Heart right ventricle (tissue), 16 donors: ENCODE results near the gene LCP1. TPM values are rescaled to one million over a fixed set of nuclear protein-coding genes. Genes with fewer than 3 reads are reported as not detected.

Source experiments
- ATAC-seq, 8 donors: fragments of 200-7000 bp; cut with Tn5 transposase; one replicate each; pipeline ENCODE4 v1.9.1; 2020; ENCODE audit warnings: mild to moderate bottlenecking in 8 of 8, moderate library complexity in 8 of 8, moderate number of reproducible peaks in 1 of 8
- DNase-seq, 2 donors: peaks; one replicate each; pipeline ENCODE4 v3.0.0-alpha.2; 2020
- H3K27ac ChIP-seq, 10 donors: fragments of 200-600 bp; sonication (generic) in 2 of 10; one replicate each; pipeline versions ENCODE4 v1.5.0 to v1.8.0; 2020 to 2022; ENCODE audit warnings: mild to moderate bottlenecking in 3 of 10
- H3K27me3 ChIP-seq, 7 donors: fragments of 200-600 bp; one replicate each; pipeline ENCODE4 v1.8.0; 2021 to 2022; ENCODE audit warnings: mild to moderate bottlenecking in 2 of 7
- H3K36me3 ChIP-seq, 9 donors: fragments of 200-600 bp; sonication (generic) in 1 of 9; one replicate each; pipeline versions ENCODE4 v1.5.0 to v1.8.0; 2020 to 2022; ENCODE audit warnings: mild to moderate bottlenecking in 2 of 9
- H3K4me1 ChIP-seq, 9 donors: fragments of 200-600 bp; sonication (generic) in 1 of 9; one replicate each; pipeline versions ENCODE4 v1.5.0 to v1.8.0; 2020 to 2022; ENCODE audit warnings: mild to moderate bottlenecking in 4 of 9
- H3K4me3 ChIP-seq, 10 donors: fragments of 200-600 bp; sonication (generic) in 2 of 10; one replicate each; pipeline versions ENCODE4 v1.5.0 to v1.8.0; 2020 to 2022; ENCODE audit warnings: mild to moderate bottlenecking in 7 of 10, moderate library complexity in 2 of 10
- H3K9me3 ChIP-seq, 11 donors: fragments of 200-600 bp in 10 of 11; sonication (generic) in 2 of 11; one replicate each; pipeline versions ENCODE4 v1.5.0 to v1.8.0; 2013 to 2022; ENCODE audit warnings: mild to moderate bottlenecking in 2 of 11, control low read depth in 1 of 11, moderate library complexity in 1 of 11
- WGBS, 2 donors: extraction: QIAGEN DNeasy Blood & Tissue Kit; methylation state at CpG; one replicate each; pipeline ENCODE4 v1.1.7; 2013; ENCODE audit warnings: inconsistent platforms in 1 of 2; 5-methylcytosine and 5-hydroxymethylcytosine counted together
- intact Hi-C, 10 donors: fragments of 100-400 bp; cut with DNase I; formaldehyde crosslinking; loops; one replicate each; pipeline versions ENCODE4 v1.11.1 to v1.14.2; 2022
- polyA plus RNA-seq, 2 donors: library from polyadenylated mRNA; stranded (reverse); fragments of 200-250 nt; gene quantifications; one replicate each; pipeline ENCODE4 v1.2.3, GENCODE V29; 2013
- total RNA-seq, 10 donors: library from RNA; stranded (reverse); fragmentation: NEBNext Ultra II Directional in 3 of 10; extraction: Animal tissue kit (Norgen Biotek cat#: 25700) in 3 of 10; gene quantifications; one replicate each; pipeline versions ENCODE4 v1.2.1 to v1.2.4, GENCODE V29; 2021 to 2023
- TF ChIP-seq, protein P1 (sequence below), 9 donors: fragments of 200-600 bp; sonication (generic) in 2 of 9; IDR thresholded peaks; one replicate each; pipeline versions ENCODE4 v1.5.0 to v1.8.0; 2021 to 2022; ENCODE audit warnings: antibody characterized with exemption in 9 of 9, mild to moderate bottlenecking in 5 of 9, moderate library complexity in 1 of 9
- donor health status: Arrhythmogenic right ventricular cardiomyopathy.
- donor health status: ischemic (EF 13 %, LVEDD 7.1; RV severe dilation, severe dysfunction).
- donor health status: healthy with polysubstance abuse.
- donor health status: DM: no; HTN: yes; CAD: no.
- donor health status: DM: no; HTN: no; CAD: no.
- donor health status: ischemic (EF 25% LVEDD 6.9; RV normal size, moderate dysfunction).
- donor health status: ischemic (EF 25% LVEDD 5.7; RV mildly dilated, moderate dysfunction).
- donor health status: healthy.
- donor health status: DM: yes; HTN: yes; CAD: no.
- donor health status: Ischemic cardiomyopathy.
- donor health status: ischemic (EF 35%, LVEDD 5.7; RV mildly dilated, moderate dysfunction).
- donor health status: nonischemic (EF 11% LVEDD 7.7; RV severe dilation, severe dysfunction).
- donor health status: DM: yes; HTN: yes; CAD: no.
- donor health status: PGD.
- donor health status: ischemic (EF 29% LVEDD 5.4; RV normal size, mild dysfunction).
- donor health status: nonischemic (EF 23%, LVEDD 6.1; RV moderate dilation, normal function).

LCP1 gene
- total and polyA plus RNA-seq, 12 donors: 3.2 to 127 (median 8.6) TPM

DNA sequence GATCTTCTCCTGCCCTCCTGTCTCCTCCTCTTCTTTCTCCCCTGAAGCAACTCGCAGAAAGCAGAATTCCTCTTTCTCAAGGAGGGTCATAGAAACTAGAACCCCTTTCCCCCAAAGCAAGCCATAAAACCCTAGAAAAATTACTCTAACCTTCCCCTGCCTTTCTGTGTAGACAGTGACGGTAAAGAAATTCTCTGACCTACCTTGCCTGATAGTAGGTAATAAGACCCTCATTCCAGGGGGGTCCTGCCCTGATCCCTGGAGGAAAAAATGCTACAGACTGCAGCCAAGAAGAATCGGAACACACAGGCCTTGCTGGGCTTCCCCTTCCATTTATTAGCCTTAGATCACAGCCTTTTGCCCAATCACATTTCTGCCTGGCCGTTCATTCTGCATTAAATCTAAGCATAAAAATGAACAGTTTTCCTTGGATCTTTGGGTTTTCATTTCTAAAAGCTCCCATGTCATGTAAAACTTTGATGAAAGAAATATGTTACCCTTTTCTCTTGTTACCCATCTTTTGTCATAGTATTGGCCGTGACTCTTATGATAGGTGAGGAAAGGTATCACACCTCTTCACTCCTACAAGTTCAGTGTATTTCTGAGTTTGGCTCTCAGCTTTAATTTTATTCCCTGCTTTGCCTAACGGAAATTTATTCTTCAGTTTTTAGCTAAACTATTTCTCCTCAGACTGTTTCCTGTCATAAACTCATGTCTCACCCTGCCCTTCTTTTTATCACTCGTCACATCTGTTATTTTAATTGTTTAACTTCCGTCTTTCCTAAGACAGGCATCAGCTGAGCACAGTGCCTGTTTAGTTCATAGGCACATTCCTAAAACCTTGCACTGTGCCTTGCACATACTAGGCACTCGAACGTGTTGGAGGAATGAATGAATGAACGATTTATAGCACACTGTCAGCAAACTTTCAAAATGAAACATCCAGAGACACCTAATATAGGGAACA, 56.7 kb downstream of the LCP1 start:
- H3K9me3 ChIP-seq: no peaks in the 10 kb centered on the region
- peaks cover 0 to 21% (median 0%) of the 10 kb centered on the region in 9 donors for H3K4me1 ChIP-seq
- intact Hi-C loops: loop anchor here in 7 of 10 donors (5.0 to 10.0 kb wide), 5 partner anchors 68 to 500 kb away; no protein-coding TSS in a partner anchor
- TF ChIP-seq, protein P1, sequence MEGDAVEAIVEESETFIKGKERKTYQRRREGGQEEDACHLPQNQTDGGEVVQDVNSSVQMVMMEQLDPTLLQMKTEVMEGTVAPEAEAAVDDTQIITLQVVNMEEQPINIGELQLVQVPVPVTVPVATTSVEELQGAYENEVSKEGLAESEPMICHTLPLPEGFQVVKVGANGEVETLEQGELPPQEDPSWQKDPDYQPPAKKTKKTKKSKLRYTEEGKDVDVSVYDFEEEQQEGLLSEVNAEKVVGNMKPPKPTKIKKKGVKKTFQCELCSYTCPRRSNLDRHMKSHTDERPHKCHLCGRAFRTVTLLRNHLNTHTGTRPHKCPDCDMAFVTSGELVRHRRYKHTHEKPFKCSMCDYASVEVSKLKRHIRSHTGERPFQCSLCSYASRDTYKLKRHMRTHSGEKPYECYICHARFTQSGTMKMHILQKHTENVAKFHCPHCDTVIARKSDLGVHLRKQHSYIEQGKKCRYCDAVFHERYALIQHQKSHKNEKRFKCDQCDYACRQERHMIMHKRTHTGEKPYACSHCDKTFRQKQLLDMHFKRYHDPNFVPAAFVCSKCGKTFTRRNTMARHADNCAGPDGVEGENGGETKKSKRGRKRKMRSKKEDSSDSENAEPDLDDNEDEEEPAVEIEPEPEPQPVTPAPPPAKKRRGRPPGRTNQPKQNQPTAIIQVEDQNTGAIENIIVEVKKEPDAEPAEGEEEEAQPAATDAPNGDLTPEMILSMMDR (IDR thresholded peaks at IDR 0.05): no peak
- H3K36me3 ChIP-seq: peaks cover 0 to 44% (median 0%) of the 10 kb centered on the region in 9 donors
- peaks cover 0 to 17% (median 4%) of the 10 kb centered on the region in 7 donors for H3K27me3 ChIP-seq
- DNase-seq (no peak), ATAC-seq (no peak)
- no peak overlapping the region for H3K27ac ChIP-seq
- 51 to 62% methylated on average over 11 of the region's 11 CpGs for WGBS, 2 donors
- no peak overlapping the region for H3K4me3 ChIP-seq

DNA sequence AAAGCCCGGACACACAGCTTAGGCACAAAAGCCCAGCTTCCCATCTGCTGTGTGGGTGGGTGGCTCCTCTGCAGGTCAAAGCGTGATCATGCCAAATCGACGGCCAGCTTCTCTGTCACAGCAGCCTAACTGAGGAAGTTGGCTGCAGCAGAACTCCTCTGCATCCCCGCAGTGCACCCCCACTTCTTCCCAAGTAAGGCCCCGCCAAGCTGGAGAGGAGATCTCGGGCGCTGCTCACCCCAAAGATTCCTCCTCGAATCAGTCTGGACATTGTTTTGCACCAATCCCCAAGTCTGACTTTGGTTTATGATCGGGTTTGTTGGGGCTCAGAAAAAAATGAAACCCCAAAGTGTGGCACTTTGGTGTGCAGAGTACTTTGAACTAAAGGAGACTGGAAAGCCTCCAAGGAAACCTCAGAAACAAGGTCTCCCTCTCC, 57.4 kb downstream of the LCP1 start:
- intact Hi-C loops: loop anchor here in 6 of 10 donors (5.0 to 10.0 kb wide), 4 partner anchors 67 to 500 kb away; no protein-coding TSS in a partner anchor
- peaks cover 0 to 22% (median 0%) of the 10 kb centered on the region in 9 donors for H3K4me1 ChIP-seq
- DNase-seq: no peak
- no peaks in the 10 kb centered on the region for H3K9me3 ChIP-seq
- H3K4me3 ChIP-seq: no peak overlapping the region
- 84 to 85% methylated on average over 10 of the region's 10 CpGs for WGBS, 2 donors
- peaks cover 0 to 11% (median 4%) of the 10 kb centered on the region in 7 donors for H3K27me3 ChIP-seq
- TF ChIP-seq, protein P1 (IDR thresholded peaks at IDR 0.05): no peak
- H3K27ac ChIP-seq: no peak overlapping the region
- H3K36me3 ChIP-seq: peaks cover 0 to 37% (median 0%) of the 10 kb centered on the region in 9 donors
- no peak for ATAC-seq

DNA sequence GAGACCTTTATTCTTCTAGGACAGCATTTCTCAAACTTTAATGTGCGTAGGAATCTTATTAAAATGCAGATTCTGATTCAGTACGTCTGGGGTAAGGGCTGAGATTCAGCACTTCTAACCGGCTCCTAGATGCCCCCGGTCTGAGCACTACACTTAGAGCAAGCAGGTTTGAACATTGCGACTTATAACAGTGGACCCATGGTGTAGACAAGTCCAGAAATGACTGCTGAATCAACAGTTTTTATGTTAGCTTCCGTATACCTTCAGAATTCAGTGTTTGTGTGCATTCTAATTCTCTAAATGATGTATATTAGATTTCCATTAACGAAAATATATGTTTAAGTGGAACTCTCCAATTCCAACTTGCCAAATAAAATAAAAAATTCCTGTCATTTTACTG, 59.7 kb downstream of the LCP1 start:
- DNase-seq (no peak), ATAC-seq (no peak)
- Histone ChIP-seq H3K27ac (no peak overlapping the region), H3K4me3 (no peak overlapping the region), H3K4me1 (peaks cover 0 to 22% (median 0%) of the 10 kb centered on the region in 9 donors), H3K36me3 (peaks cover 0 to 14% (median 0%) of the 10 kb centered on the region in 9 donors), H3K27me3 (peaks cover 0 to 3% (median 0%) of the 10 kb centered on the region in 7 donors), H3K9me3 (peaks cover 0 to 4% (median 0%) of the 10 kb centered on the region in 11 donors)
- 89 to 90% methylated on average over 7 of the region's 7 CpGs for WGBS, 2 donors
- TF ChIP-seq, protein P1 (IDR thresholded peaks at IDR 0.05): no peak
- intact Hi-C loops: loop anchor here in 6 of 10 donors (5.0 to 10.0 kb wide), 4 partner anchors 65 to 498 kb away; no protein-coding TSS in a partner anchor

DNA sequence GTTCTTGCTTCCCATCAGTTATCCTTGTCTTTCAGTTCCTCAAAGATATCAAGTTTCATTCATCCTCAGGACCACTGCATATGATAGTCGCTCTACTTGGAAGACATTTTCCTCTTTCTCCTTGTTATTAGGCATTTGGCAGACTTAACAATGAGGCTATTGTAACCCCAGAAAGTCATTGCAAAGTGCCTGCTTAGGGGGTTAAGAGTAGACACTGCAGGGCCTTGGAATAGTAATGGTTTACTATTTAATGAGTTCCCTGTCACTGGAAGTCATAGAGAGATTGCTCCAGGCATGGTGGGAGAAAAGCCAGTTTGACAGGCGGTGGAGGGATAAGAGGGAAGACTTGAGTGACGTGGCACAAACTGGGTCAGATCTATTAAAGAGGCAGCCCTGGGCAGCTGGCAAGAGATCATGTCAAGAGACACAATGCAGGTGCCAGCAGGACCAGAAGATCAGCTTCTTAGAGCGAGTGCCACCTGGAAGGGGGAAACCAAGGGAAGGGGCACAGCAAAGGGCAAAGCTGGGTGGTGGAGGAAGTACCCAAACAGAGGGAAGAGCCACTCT, 60.3 kb downstream of the LCP1 start:
- no peaks in the 10 kb centered on the region for H3K27me3 ChIP-seq
- WGBS, 2 donors: 54 to 66% methylated on average over 4 of the region's 4 CpGs
- intact Hi-C loops: loop anchor here in 6 of 10 donors (5.0 to 10.0 kb wide), 4 partner anchors 64 to 497 kb away; no protein-coding TSS in a partner anchor
- ATAC-seq (no peak), DNase-seq (no peak)
- no peak overlapping the region for H3K4me3 ChIP-seq
- no peak overlapping the region for H3K27ac ChIP-seq
- peaks cover 0 to 22% (median 0%) of the 10 kb centered on the region in 9 donors for H3K4me1 ChIP-seq
- H3K36me3 ChIP-seq: peaks cover 0 to 8% (median 0%) of the 10 kb centered on the region in 9 donors
- peaks cover 0 to 4% (median 0%) of the 10 kb centered on the region in 11 donors for H3K9me3 ChIP-seq
- TF ChIP-seq, protein P1 (IDR thresholded peaks at IDR 0.05): no peak
